ENCODE results near the gene PPP1R37.

The PPP1R37 gene

GRCh38 chr19:45187421-45188100 lies 94.6 kb downstream of the PPP1R37 start:
- Histone ChIP-seq H3K27ac (no peak overlapping the region), H3K4me3 (IDR thresholded peaks at IDR 0.05; ENCODE audit: insufficient read depth, low read depth, low read length) (no peak overlapping the region), H3K9ac (no peak overlapping the region), H3K4me2 (no peak overlapping the region), H3K27me3 (ENCODE audit: insufficient read depth, low read depth) (no peaks in the 10 kb centered on the region), H3K36me3 (ENCODE audit: insufficient read depth) (no peaks in the 10 kb centered on the region), H3K4me1 (ENCODE audit: low read depth, poor library complexity, severe bottlenecking) (no peaks in the 10 kb centered on the region), H2AFZ (ENCODE audit: low read depth) (peak overlapping the region; percentile 38; the same call in 1 of the 2 replicates), H4K20me1 (ENCODE audit: insufficient read depth) (no peaks in the 10 kb centered on the region), H3K79me2 (ENCODE audit: insufficient read depth, low read depth) (no peaks in the 10 kb centered on the region)
- peak; percentile 80 for TF ChIP-seq CTCF (conservative IDR thresholded peaks at IDR 0.05; ENCODE audit: low read depth, low read length)

DNA sequence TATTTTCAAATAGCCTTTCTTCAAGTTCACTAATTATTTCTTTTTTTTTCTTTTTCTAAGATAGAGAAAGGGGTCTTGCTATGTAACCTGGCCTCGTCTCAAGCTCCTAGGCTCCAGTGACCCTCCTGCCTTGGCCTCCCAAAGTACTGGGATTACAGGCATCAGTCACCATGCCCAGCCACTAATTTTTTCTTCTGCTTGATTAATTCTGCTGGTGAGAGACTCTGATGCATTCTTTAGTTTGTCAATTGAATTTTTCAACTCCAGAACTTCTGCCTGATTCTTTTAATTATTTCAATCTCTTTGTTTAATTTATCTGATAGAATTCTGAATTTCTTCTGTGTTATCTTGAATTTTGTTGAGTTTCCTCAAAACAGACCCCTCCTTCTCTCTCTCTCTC lies 97.0 kb downstream of the PPP1R37 start:
- no peaks in the 10 kb centered on the region for H3K4me1 ChIP-seq (ENCODE audit: low read depth, poor library complexity, severe bottlenecking)
- no peak overlapping the region for H3K4me2 ChIP-seq

DNA sequence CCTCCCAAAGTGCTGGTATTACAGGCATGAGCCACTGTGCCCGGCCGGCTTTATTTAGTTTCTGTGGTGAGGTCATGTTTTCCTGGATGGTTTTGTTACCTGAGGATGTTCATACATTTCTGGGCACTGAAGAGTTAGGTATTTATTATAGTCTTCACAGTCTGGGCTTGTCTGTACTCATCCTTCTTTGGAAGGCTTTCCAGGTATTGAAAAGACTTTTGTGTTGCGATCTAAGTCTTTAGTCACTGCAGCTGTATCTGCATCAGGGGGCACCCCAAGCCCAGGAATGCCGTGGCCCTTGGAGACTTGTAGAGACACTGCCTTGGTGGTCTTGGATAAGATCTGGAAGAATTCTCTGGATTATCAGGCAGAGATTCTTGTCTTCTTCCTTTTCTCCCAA lies 98.4 kb downstream of the PPP1R37 start:
- H2AFZ ChIP-seq (ENCODE audit: low read depth): no peak overlapping the region
- H3K4me1 ChIP-seq (ENCODE audit: low read depth, poor library complexity, severe bottlenecking): no peaks in the 10 kb centered on the region
- no peak overlapping the region for H3K4me2 ChIP-seq
- no peaks in the 10 kb centered on the region for H3K79me2 ChIP-seq (ENCODE audit: insufficient read depth, low read depth)
- no peak overlapping the region for H3K9ac ChIP-seq
- TF ChIP-seq CTCF (conservative IDR thresholded peaks at IDR 0.05; ENCODE audit: low read depth, low read length): no peak
- no peak overlapping the region for H3K27ac ChIP-seq
- H3K27me3 ChIP-seq (ENCODE audit: insufficient read depth, low read depth): no peaks in the 10 kb centered on the region
- H4K20me1 ChIP-seq (ENCODE audit: insufficient read depth): no peaks in the 10 kb centered on the region
- H3K4me3 ChIP-seq (IDR thresholded peaks at IDR 0.05; ENCODE audit: insufficient read depth, low read depth, low read length): no peak overlapping the region
- H3K36me3 ChIP-seq (ENCODE audit: insufficient read depth): no peaks in the 10 kb centered on the region

More for the DNA sequence above, 97.0 kb downstream of the PPP1R37 start:
- H4K20me1 ChIP-seq (ENCODE audit: insufficient read depth): no peaks in the 10 kb centered on the region
- H3K36me3 ChIP-seq (ENCODE audit: insufficient read depth): no peaks in the 10 kb centered on the region
- H3K4me3 ChIP-seq (IDR thresholded peaks at IDR 0.05; ENCODE audit: insufficient read depth, low read depth, low read length): no peak overlapping the region
- no peaks in the 10 kb centered on the region for H3K27me3 ChIP-seq (ENCODE audit: insufficient read depth, low read depth)
- no peak overlapping the region for H3K27ac ChIP-seq
- no peaks in the 10 kb centered on the region for H3K79me2 ChIP-seq (ENCODE audit: insufficient read depth, low read depth)
- no peak for TF ChIP-seq CTCF (conservative IDR thresholded peaks at IDR 0.05; ENCODE audit: low read depth, low read length)
- H2AFZ ChIP-seq (ENCODE audit: low read depth): no peak overlapping the region
- no peak overlapping the region for H3K9ac ChIP-seq

GRCh38 chr19:45195764-45196163 lies 102.8 kb downstream of the PPP1R37 start:
- H2AFZ ChIP-seq (ENCODE audit: low read depth): no peak overlapping the region

More at GRCh38 chr19:45195764-45196163, 102.8 kb downstream of the PPP1R37 start:
- no peak overlapping the region for H3K9ac ChIP-seq
- no peaks in the 10 kb centered on the region for H3K4me1 ChIP-seq (ENCODE audit: low read depth, poor library complexity, severe bottlenecking)
- no peak overlapping the region for H3K27ac ChIP-seq
- H4K20me1 ChIP-seq (ENCODE audit: insufficient read depth): no peaks in the 10 kb centered on the region
- TF ChIP-seq CTCF (conservative IDR thresholded peaks at IDR 0.05; ENCODE audit: low read depth, low read length): no peak
- H3K4me3 ChIP-seq (IDR thresholded peaks at IDR 0.05; ENCODE audit: insufficient read depth, low read depth, low read length): no peak overlapping the region
- H3K4me2 ChIP-seq: no peak overlapping the region
- no peaks in the 10 kb centered on the region for H3K79me2 ChIP-seq (ENCODE audit: insufficient read depth, low read depth)
- H3K36me3 ChIP-seq (ENCODE audit: insufficient read depth): no peaks in the 10 kb centered on the region
- H3K27me3 ChIP-seq (ENCODE audit: insufficient read depth, low read depth): no peaks in the 10 kb centered on the region

Data from KMS-11 (cell line).